Activated T-cell treated with anti-CD3 and anti-CD28 coated beads, Interleukin-2, amount 50 U/mL, for 48 hours (primary cell): Measurements from ENCODE around the gene SH3TC1.

Source experiments
- DNase-seq, 2 experiments: peaks; one replicate each; pipeline ENCODE4 v3.0.0-alpha.2; 2020

Gene SH3TC1

GRCh38 chr4:8247047-8247930 lies 48.2 kb downstream of the SH3TC1 start:
- DNase-seq = no peak

- no peak for DNase-seq
Measured at GRCh38 chr4:8248091-8248490, 49.0 kb downstream of the SH3TC1 start.

GRCh38 chr4:8250227-8250626 lies 51.1 kb downstream of the SH3TC1 start:
- no peak for DNase-seq

- no peak for DNase-seq
Measured at GRCh38 chr4:8250637-8251036, 51.5 kb downstream of the SH3TC1 start.

- no peak for DNase-seq
Measured at GRCh38 chr4:8251110-8251883, 52.2 kb downstream of the SH3TC1 start.

- DNase-seq = no peak
Measured at GRCh38 chr4:8252301-8253173, 53.4 kb downstream of the SH3TC1 start.

- no peak for DNase-seq
Measured at GRCh38 chr4:8254076-8254475, 55.0 kb downstream of the SH3TC1 start.

GRCh38 chr4:8255698-8256441 lies 56.8 kb downstream of the SH3TC1 start:
- DNase-seq = no peak

- no peak for DNase-seq
Measured at GRCh38 chr4:8257854-8258253, 58.8 kb downstream of the SH3TC1 start.

GRCh38 chr4:8258552-8259212 lies 59.6 kb downstream of the SH3TC1 start:
- no peak for DNase-seq

- DNase-seq = no peak
Measured at GRCh38 chr4:8259743-8260430, 60.8 kb downstream of the SH3TC1 start.

GRCh38 chr4:8260656-8261111 lies 61.6 kb downstream of the SH3TC1 start:
- DNase-seq = no peak

- no peak for DNase-seq
Measured at GRCh38 chr4:8261851-8262535, 62.9 kb downstream of the SH3TC1 start.

- DNase-seq = no peak
Measured at GRCh38 chr4:8262637-8263322, 63.7 kb downstream of the SH3TC1 start.

- no peak for DNase-seq
Measured at GRCh38 chr4:8263397-8263796, 64.3 kb downstream of the SH3TC1 start.

- no peak for DNase-seq
Measured at GRCh38 chr4:8264106-8264505, 65.0 kb downstream of the SH3TC1 start.

- DNase-seq = no peak
Measured at GRCh38 chr4:8265171-8265929, 66.3 kb downstream of the SH3TC1 start.

GRCh38 chr4:8266088-8266487 lies 67.0 kb downstream of the SH3TC1 start:
- DNase-seq = no peak

- no peak for DNase-seq
Measured at GRCh38 chr4:8266508-8266907, 67.4 kb downstream of the SH3TC1 start.
